SHP77 treated with DMSO at 0.1 percent for 48 hours (cell line): Measurements from ENCODE around the gene ARMH4.
A peak's percentile ranks its signal among the peaks of the same experiment; 100 is the strongest.

ENCODE experiments used
- DNase-seq: peaks from one replicate; lab custom pipeline; 2025; lab: John Stamatoyannopoulos, UW

Gene ARMH4, protein sequence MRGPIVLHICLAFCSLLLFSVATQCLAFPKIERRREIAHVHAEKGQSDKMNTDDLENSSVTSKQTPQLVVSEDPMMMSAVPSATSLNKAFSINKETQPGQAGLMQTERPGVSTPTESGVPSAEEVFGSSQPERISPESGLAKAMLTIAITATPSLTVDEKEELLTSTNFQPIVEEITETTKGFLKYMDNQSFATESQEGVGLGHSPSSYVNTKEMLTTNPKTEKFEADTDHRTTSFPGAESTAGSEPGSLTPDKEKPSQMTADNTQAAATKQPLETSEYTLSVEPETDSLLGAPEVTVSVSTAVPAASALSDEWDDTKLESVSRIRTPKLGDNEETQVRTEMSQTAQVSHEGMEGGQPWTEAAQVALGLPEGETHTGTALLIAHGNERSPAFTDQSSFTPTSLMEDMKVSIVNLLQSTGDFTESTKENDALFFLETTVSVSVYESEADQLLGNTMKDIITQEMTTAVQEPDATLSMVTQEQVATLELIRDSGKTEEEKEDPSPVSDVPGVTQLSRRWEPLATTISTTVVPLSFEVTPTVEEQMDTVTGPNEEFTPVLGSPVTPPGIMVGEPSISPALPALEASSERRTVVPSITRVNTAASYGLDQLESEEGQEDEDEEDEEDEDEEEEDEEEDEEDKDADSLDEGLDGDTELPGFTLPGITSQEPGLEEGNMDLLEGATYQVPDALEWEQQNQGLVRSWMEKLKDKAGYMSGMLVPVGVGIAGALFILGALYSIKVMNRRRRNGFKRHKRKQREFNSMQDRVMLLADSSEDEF

GRCh38 chr14:58152014-58152857, at the start of gene ARMH4:
Gene ARMH4 (minus strand): TSS chr14:58152213. CDS start chr14:58139358, 12,855 bp downstream.
- peak; percentile 79 for DNase-seq

- no peak for DNase-seq
Measured at GRCh38 chr14:58200846-58201245, 48.8 kb upstream of the ARMH4 start.

- no peak for DNase-seq
Measured at GRCh38 chr14:58200480-58200841, 48.4 kb upstream of the ARMH4 start.

DNA sequence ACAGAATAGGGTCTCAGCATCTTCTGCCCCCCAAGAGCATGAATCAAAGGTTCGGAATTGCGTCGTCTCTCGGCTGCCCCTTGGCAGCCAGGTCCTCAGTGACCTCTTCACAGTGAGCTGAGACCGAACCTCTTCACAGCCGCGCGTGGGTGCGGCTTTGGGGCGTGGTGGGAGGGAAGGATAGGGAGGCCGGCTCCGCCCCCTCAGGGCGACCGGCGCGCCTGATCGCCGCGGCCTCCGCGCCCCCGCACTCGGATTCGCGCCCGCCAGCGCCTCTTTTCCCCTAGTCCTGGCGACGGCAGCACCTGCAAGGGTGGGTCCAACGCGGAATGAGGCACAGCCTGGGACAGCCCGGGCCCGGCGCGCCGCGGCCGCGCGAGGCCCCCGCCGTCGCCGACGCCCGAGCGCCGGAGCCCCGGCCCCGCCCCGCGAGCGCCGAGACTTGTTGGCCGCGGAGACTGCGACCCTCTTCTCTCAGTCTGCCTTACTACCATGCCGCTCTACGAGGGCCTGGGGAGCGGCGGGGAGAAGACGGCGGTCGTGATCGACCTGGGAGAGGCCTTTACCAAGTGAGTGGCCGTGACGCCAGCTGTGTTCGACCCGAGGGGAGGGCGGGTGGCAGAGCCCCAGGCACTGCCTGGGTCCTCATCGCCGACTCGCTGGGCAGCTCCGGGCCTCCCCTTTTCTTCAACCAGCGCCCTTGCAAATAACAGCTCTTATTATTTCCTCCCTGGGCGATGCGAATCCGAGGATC, 47.9 kb upstream of the ARMH4 start, which contains the start of gene ACTR10:
TSS of gene ACTR10 (plus strand) at position 424 of the 754 bp plus-strand sequence. CDS start at position 493, 69 bp downstream.
- DNase-seq: peak; percentile 78

GRCh38 chr14:58198086-58198485, 46.1 kb upstream of the ARMH4 start:
- DNase-seq: no peak

DNA sequence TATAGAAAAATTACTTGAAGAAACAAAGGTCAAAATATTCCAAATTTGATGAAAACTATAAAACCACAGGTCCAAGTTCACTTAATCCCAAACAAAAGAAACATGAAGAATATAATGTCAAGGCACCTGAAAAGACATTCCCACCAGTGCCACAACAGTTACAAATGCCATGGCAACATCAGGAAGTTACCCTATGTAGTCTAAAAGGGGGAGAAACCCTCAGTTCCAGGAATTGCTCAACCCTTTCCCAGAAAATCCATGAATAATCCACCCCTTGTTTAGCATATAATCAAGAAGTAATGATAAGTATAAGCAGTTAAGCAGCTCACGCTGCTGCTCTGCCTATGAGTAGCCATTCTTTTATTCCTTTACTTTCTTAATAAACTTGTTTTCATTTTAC, 44.2 kb upstream of the ARMH4 start:
- no peak for DNase-seq

GRCh38 chr14:58193542-58193941, 41.5 kb upstream of the ARMH4 start:
- DNase-seq: no peak

DNA sequence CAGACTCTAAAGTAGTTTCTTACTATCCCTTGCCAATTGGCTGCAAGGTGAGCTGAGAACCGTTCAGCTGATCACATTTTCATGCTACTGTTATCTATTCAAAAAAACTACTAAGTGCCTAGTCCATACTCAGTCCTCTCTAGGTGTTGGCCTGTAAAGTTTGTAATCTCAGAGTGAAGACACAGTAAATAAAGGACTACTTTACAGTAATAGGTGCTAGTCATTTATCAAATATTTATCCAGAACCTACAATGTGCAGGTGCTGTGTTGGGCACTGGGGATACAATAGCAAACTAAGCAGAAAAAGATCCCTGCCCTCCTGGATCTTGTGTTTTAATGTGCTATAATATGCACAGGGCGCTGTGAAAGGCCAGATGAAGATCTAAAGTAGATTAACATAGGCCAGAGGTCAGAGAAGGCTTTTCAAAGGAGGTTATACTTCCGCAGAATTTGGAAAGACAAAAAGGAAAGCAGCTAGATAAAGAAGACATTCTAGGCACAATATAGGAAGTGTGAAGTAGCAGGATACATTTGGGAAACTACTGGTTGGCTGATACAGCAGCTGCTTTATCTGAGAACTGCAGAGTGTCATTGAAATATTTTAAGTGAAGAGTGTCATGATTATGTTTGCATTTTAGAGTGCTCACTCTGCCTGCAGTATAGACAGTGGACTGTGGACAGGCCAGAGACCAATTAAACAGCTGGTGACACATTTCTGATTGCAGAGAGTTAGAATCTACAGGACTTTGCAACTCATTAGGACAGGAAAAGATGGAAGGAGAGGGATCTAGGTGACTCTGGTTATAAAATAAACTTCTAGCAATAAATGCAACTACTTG, 40.0 kb upstream of the ARMH4 start:
- DNase-seq: peak; percentile 23

GRCh38 chr14:58189176-58189575, 37.2 kb upstream of the ARMH4 start:
- DNase-seq: no peak

- no peak for DNase-seq
Measured at GRCh38 chr14:58177125-58177524, 25.1 kb upstream of the ARMH4 start.

DNA sequence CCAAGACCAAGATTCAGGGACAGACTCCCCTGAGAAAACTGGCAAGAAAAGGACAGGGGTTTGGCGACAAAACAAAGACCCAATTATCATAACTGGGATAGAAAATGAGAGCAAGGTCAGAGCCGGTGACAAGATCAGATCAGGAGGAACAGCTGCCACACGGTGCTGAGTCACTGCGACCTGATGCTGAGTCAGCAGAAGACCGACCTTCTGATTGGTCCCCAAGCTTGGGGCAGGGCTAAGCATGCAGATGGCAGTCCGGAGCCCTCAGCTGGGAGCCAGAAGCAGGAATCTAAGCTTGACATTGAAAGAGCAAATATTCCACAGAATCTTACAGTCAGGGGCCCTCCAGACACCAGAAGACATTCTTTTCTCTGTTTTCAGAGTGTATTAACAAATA, 19.1 kb upstream of the ARMH4 start:
- DNase-seq: peak; percentile 80

DNA sequence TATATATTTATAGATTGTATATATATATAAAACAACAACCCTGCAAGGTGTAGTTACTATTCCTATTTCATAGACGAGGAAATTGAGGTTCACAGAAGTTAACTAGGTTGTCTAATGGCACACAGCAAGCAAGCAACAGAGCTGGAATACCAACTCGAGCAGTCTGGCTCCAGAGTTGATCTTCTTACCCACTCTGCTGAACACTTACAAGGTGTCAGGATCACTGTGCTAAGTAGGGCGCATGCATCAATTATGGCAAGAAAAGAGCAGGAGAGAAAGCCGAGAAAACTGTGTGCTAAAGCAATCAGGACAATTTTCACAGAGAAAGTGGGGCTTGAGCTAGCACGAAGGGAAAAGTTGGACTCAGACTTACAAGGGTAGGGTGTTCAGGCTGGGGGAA, 15.9 kb upstream of the ARMH4 start:
- no peak for DNase-seq

DNA sequence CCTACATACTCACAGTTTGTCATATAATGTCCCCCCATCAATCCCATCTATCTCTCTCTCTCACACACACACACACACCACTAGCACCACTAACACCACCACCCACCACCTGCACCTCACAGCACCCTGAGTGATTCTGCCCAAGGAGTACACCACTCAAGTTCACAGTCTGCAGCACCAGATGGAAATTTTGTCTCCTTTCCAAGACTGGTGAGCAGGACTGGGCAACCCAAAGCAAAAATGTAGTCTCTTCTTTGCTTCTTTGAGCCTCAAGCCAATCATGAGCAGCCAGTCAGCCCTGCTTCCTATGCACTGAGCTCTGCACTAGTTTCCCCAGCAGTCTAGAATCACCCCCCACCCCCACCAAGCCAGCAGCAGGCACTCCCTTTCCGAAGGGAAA, 15.0 kb upstream of the ARMH4 start:
- DNase-seq: no peak

DNA sequence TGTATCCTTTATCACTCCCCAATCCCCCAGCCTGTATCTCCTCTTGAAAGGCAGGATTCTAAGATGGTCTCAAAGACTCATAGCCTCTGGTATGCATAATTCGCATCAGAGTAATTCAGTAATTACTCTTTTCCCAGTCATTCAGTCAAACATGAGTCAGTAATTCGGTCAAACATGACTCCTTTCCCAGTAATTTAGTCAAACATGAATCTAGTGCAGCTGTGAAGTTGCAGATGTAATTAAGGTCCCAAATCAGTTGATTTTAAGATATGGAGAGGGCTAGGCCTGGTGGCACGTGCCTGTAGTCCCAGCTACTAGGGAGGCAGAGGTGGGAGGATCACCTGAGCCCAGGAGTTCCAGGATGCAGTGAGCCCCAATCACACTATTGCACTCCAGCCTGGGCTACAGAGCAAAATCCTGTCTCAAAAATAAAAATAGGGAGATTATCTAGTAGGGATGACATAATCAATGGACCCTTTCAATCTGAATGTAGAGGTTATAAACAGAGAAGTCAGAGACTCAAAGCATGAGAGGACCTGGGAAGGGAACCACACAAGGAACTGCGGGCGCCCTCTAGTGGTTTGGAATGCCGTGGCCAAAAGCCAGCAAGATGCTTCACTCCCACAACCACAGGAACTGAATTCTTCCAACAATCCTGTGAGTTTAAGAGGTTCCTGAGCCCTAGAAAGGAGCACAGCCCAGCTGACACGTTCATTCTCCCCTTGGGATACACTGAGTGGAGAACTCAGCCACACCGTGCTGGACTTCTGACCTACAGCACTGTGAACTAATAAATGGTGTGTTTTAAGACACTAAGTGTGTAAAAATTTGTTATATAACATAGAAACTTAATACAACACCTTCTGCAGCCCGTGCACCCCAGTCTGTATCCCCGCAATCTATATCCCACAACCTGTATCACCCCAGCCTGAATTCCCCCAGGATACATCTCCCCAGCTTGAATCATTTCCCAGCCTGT, 14.3 kb upstream of the ARMH4 start:
- DNase-seq: peak; percentile 47

- no peak for DNase-seq
Measured at GRCh38 chr14:58160561-58160960, 8.5 kb upstream of the ARMH4 start.

DNA sequence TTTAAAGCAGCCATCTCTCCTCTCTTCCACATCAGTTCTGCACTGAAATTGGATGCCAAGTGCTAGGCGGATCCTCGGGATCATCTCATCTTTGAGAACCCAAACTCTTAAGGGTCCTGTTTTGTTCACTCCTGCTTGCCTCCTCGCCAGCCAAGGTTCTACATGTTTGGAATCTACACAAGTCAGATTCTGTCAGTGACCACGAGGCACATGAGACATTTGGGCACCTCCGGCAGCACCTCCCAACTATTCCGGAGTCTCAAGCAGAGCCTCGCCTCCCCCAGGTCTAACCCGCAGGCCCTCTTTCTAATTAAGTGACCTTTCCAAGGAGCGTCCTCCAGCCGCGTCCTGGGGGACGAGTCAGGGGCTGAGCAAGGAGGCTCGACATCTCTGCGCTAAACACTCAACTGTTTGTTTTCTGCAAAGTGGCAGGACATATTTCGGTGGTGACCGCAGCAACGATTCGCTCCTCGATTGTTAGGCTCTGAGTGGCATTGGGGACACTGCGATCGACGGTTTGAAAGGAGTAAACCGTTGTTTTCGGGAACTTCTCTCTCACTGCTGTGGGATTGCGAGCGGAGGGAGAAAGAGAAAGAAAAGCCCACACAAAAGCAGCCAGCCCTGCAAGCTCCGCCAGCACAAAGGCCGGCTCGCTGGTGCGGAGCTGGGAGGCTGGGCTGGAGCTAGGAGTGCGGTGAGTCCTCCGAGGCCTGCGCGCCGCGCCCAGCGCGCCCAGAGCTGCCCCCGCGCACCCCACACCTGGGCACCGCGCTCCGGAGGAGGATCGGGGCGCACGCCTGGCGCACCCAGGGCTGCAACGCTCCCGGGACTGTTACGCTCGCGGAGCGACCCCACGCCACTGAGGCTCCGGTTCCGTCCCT, 640 bp downstream of the ARMH4 start:
- peak; percentile 2 for DNase-seq

- no peak for DNase-seq
Measured at GRCh38 chr14:58150243-58150805, 1.7 kb downstream of the ARMH4 start.

GRCh38 chr14:58149196-58149595, 2.8 kb downstream of the ARMH4 start:
- DNase-seq: no peak
